ENCODE measurements around the gene THAP4. TPM values are rescaled to one million over a fixed set of nuclear protein-coding genes. Genes with fewer than 3 reads are reported as not detected.

Gene THAP4
- total and polyA plus RNA-seq, 2 of the 4 experiments (the other 2 are of a cell fraction), result 33.9 to 55.1 TPM

GRCh38 chr2:241633561-241633960, 3.4 kb downstream of the THAP4 start:
- Histone ChIP-seq H4K91ac (ENCODE audit: insufficient read depth, low read depth, low read length) (no peak overlapping the region), H3K9me3 (ENCODE audit: control insufficient read depth, insufficient read depth, low read length) (no peaks in the 10 kb centered on the region), H3K14ac (replicated peaks; ENCODE audit: low read depth, low read length) (no peak overlapping the region), H4K8ac (ENCODE audit: low read depth in 2 of 2, low read length in 2 of 2) (no peak overlapping the region), H3K4me2 (ENCODE audit: low read depth, low read length) (no peak overlapping the region), H3K4me1 (ENCODE audit: control insufficient read depth, insufficient read depth, low read length) (peaks cover 4% of the 10 kb centered on the region), H3K23ac (ENCODE audit: low read depth, low read length) (no peak overlapping the region), H4K5ac (ENCODE audit: low read depth, low read length) (no peak overlapping the region), H3K79me1 (ENCODE audit: low read depth in 1 of 2, low read length in 2 of 2) (peaks cover 29 to 78% of the 10 kb centered on the region in 2 experiments), H3K4ac (ENCODE audit: low read depth, low read length) (no peak overlapping the region), H2BK15ac (ENCODE audit: low read depth, low read length) (no peak overlapping the region), H3K9ac (ENCODE audit: low read depth, low read length) (no peak overlapping the region), H3K56ac (ENCODE audit: extremely low read depth, insufficient read depth, low read length) (no peak overlapping the region), H3K9me1 (ENCODE audit: insufficient read depth, low read length) (peaks cover 13% of the 10 kb centered on the region; the same call in 1 of the 2 replicates), H3K27me3 (ENCODE audit: control insufficient read depth, insufficient read depth, low read length) (no peaks in the 10 kb centered on the region), H2BK20ac (ENCODE audit: low read depth, low read length) (no peak overlapping the region), H2AFZ (replicated peaks; ENCODE audit: low read length, poor library complexity) (no peak overlapping the region), H2AK9ac (replicated peaks; ENCODE audit: low read depth, low read length, poor library complexity) (no peak overlapping the region), H4K20me1 (ENCODE audit: insufficient read depth, low read length) (peaks cover 50% of the 10 kb centered on the region), H2AK5ac (ENCODE audit: low read depth, low read length) (no peak overlapping the region), H3K4me3 (ENCODE audit: insufficient read depth, low read depth, low read length) (no peak overlapping the region), H3K36me3 (ENCODE audit: control insufficient read depth, insufficient read depth, low read length) (peaks cover 21% of the 10 kb centered on the region), H3K18ac (ENCODE audit: low read depth, low read length) (no peak overlapping the region), H3K27ac (ENCODE audit: insufficient read depth, low read length) (no peak overlapping the region), H2BK120ac (ENCODE audit: low read depth, low read length) (no peak overlapping the region), H2BK5ac (ENCODE audit: low read depth, low read length, poor library complexity, severe bottlenecking) (no peak overlapping the region)
- DNase-seq (no peak), ATAC-seq (ENCODE audit: low read depth) (no peak)
- BruUV-seq (replicated peaks), result no TSS peak
- intact Hi-C loops (cut with micrococcal nuclease), result no loop called here
- WGBS, 2 experiments (ENCODE audit: extremely low coverage in 2 of 2, insufficient read length in 1 of 2), result 95% methylated on average over 11 of the region's 17 CpGs; no CpG with 5 or more reads in 1 of the 2 experiments
- dilution Hi-C loops (cut with HindIII; ENCODE audit: low sequenced_read_pairs, unreplicated experiment), result no loop called here
- TF ChIP-seq MAZ (IDR thresholded peaks at IDR 0.05; ENCODE audit: borderline replicate concordance, low read depth, low read length), result no peak
- in situ Hi-C loops (cut with MboI; ENCODE audit: low sequenced_read_pairs), result no loop called here
- POLR2A ChIA-PET (ENCODE audit: unreplicated experiment), result no interaction called here
- CTCF ChIA-PET, result no interaction called here
